Stimulated activated CD8-positive, alpha-beta memory T cell treated with anti-CD3 and anti-CD28 coated beads, Interleukin-12 subunit alpha, Interleukin-12 subunit beta, amount 100 ng/mL, for 4 hours (primary cell): ENCODE measurements around the gene KLF14.
A peak's percentile ranks its signal among the peaks of the same experiment; 100 is the strongest.
"Not testable (repeated sequence)": the region's sequence is repeated elsewhere in the genome, so short reads cannot be mapped to it uniquely, and the experiment has no call there.

ENCODE experiments used
- DNase-seq: peaks from one replicate; pipeline ENCODE4 v3.0.0-alpha.2; 2020; ENCODE audit warnings: low read depth

KLF14 gene

DNA sequence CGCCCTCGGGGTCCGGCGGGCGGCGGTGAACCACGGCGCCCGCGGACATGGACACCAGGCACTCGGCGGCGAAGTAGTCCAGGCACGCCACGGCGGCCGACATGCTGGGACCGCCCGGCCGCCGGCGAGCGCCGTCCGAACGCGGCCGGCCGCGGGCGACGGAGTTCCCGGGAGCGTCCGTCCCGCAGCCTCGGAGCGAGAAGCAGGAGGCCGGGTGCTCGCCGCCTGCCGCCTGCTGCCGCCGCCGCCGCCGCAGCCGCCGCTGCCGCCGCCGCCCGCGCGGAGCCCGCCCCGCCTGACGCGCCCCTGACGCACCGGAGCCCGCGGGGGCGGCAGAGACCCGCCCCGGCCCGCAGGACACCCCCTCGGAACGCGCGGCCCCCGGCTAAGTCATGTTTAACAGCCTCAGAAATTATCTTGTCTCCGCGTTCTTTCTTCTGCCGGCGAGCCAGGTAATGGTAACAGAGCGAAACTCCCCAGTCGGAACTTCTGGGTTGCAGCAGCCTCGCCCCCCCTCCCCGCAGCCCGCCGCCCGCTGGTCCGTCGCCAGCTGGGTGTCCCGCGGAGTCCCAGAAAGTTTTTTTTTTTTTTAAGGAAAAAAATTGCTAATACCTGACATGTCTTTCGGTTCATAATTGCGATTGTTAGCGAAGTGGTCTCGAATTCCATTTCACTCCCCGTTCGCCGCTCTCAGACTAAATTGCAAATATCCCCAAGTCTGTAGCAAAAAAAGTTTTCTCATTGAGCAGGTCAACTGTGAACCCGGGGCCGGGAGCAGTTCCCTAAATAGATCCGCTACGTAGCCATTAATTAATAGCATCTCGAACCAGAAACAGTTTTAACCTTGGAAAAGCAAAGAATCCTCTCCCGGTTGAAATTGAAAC is at the start of gene KLF14:
KLF14 (minus strand) TSS at position 277 of the 884 bp plus-strand sequence; CDS start at position 103, 174 bp downstream.
- DNase-seq: peak; percentile 34

DNA sequence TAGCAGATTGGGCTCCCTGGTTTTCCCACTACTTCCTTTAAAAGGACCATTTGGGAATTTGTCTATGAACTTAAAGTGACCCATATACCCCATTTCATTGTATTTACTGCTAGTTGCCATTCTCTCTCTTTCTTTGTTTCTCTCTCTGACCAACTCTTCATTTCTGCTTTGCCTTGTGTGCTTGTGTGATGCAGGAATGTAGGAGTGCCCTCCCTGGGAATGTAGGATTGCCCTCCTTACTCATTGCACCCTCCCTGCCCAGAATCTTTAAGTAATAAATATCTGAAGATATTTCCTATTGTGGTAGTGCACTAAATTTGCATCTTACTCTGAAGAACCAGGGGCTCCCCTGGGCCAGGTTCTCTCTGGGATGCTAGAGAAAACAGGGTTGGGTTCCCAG is 47.3 kb upstream of the KLF14 start:
- DNase-seq: no peak

- DNase-seq: no peak
Measured at GRCh38 chr7:130777426-130777825, 43.4 kb upstream of the KLF14 start.

DNA sequence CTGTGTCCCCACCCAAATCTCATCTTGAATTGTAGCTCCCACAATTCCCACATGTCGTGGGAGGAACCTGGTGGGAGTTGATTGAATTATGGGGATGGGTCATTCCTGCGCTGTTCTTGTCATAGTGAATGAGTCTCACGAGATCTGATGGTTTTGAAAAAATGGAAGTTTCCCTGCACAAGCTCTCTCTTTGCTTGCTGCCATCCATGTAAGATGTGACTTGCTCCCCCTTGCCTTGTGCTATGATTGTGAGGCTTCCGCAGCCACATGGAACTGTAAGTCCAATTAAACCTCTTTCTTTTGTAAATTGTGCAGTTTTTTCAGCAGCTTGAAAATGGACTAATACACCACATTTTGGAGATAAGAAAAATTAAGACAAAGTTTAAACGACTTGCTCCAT is 38.4 kb upstream of the KLF14 start:
- DNase-seq: not testable (repeated sequence)

DNA sequence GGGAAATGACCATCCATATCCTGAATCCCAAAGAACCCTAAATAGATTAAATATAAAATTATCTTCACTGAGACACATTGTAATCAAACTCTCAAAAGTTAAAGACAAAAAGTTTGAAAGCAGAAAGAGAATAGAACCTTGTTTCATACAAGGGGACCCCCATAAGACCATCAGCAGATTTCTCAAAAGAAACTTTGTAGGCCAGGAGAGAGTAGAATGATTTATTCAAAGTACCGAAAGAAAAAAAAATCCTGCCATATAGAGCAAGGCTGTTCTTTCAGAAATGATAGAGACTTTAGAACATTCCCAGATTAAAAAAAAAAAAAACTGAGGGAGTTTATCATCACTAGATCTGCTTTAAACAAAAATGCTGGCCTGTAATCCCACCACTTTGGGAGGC is 34.8 kb upstream of the KLF14 start:
- DNase-seq: no peak

DNA sequence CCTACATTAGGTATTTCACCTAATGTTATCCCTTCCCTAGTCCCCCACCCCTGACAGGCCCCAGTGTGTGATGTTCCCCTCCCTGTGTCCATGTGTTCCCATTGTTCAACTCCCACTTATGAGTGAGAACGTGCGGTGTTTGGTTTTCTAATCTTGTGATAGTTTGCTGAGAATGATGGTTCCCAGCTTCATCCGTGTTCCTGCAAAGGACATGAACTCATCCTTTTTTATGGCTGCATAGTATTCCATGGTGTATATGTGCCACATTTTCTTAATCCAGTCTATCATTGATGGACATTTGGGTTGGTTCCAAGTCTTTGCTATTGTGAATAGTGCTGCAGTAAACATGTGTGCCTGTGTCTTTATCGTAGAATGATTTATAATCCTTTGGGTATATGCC is 30.6 kb upstream of the KLF14 start:
- DNase-seq: not testable (repeated sequence)

DNA sequence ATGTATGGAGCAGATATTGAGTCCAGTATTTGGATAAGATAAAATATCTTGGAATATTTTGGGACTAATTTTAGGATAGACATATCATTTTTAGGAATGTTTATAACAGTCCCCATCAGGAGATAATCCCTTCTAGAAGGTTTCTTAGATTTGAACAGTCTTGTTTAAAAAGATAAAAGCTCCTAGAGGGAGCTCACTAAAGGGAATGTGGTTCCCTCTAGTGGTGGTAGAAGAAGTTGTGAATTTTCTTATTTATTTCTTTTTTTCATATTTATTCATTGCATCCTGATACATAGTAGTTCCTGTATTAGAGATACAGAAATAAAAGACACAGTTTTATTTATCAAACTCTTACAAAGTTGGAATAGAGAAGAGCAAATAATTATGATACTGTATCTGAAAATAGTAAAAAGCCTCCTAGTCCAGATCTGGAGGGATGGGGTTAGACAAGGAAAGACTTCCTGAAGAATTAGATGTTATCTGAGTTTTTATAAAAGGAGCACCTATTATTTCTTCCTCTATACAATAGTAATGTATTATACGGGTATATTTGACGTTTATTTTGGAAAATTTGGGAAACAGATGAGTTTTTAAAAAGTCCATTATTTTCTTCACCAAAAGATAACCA is 24.5 kb upstream of the KLF14 start:
- DNase-seq: no peak

GRCh38 chr7:130756316-130756715 is 22.3 kb upstream of the KLF14 start:
- DNase-seq: no peak

GRCh38 chr7:130752424-130752823 is 18.4 kb upstream of the KLF14 start:
- no peak for DNase-seq

- DNase-seq: no peak
Measured at GRCh38 chr7:130750755-130751154, 16.7 kb upstream of the KLF14 start.

DNA sequence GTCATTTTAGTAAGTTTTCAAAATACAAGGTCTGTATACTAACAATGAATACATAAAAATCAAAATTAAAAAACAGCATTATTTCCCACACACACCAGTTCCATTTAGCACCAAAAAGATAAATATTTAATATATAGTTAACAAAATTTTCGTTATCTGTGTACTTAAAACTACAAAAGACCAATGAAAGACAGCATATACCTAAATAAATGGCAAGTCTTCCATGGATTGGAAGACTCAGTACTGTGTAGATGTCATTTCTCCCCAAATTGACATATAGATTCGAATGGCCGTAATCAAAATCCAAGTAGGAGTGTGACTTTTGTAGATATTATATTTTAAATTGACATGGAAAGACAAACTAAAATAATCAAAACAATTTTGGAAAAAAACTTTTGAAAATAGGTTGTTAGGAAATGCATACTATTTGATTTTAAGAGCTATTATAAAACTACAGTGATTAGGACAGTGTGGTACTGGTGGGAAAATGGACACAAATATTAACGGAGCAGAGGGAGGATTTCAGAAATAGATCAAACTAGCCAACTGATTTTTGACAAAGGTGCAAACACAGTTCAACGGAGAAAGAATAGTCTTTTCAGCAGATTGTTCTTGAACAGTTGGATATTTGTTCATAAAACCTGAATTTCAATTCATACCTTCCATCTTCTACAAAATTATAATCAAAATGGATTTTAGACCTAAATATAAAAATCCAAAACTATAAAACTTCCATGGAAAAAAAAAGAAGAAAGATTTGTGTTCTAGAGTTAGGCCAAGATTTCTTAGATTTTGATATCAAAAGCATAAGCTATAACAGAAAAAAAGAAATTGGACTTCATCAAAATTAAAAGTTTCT is 14.8 kb upstream of the KLF14 start:
- DNase-seq: no peak

GRCh38 chr7:130741331-130741995 is 7.5 kb upstream of the KLF14 start:
- DNase-seq: no peak

DNA sequence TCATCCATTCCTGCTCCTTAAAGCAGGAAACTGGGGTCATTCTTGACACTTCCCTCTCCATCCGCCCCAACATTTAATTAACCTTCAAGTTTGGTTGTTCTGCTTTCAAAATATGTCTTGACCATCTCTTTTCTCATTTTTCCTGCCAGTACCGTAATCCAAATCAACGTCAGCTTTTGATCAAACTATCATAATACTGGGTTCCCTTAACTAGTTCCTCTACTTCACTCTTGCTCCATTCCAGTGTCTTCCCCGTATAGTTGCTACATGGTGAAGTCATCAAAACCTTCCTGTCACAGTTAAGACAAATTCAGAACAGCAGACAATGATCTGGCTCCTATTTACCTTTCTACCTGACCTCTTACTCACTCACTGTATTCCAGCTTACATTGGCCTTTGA is 6.6 kb upstream of the KLF14 start:
- no peak for DNase-seq

- DNase-seq: no peak
Measured at GRCh38 chr7:130736298-130736900, 2.4 kb upstream of the KLF14 start.

GRCh38 chr7:130734815-130735716 is 1.1 kb upstream of the KLF14 start:
- DNase-seq: no peak

DNA sequence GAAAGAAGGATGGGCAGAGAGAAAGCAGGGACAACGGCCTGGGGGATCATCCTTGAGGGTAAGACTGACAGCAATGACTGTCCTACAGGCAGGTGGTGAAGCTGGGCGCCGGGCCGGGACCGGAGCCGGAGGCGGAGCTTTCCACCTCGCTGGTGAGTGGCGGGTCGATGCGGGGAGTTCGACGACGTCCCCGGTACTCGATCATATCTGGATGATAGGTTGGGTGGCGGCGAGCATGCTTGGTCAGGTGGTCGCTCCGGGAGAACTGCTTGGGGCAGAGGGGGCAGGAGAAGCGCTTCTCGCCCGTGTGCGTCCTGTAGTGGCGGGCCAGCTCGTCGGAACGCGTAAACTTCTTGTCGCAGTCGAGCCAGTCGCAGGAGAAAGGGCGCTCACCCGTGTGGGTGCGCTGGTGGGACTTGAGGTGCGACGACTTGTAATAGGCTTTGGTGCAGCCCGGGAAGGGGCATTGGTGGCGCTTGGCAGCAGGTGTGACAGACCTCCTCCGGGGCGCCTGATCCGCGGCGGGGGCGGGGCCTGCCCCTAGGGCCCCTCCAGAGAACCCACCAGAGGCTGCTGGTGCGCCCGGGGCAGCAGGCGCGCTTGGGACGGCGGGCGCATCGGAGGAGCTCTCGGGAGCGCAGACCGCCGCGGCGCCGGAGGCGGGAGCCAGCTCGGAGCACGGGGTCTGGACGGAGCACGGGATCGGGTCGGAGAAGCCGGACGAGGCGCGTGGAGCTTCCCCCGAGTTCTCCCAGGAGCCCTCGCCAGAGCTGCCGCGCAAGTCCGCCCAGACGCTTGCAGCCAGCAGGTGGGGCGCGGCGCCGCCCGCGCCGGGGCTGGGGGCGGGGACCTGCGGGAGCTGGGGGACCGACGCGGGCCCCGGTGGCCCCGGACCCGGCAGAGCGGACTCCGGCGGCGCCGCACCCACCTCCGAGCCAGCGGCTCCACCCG is 752 bp downstream of the KLF14 start:
- DNase-seq: peak; percentile 5

- no peak for DNase-seq
Measured at GRCh38 chr7:130723784-130724183, 10.2 kb downstream of the KLF14 start.

DNA sequence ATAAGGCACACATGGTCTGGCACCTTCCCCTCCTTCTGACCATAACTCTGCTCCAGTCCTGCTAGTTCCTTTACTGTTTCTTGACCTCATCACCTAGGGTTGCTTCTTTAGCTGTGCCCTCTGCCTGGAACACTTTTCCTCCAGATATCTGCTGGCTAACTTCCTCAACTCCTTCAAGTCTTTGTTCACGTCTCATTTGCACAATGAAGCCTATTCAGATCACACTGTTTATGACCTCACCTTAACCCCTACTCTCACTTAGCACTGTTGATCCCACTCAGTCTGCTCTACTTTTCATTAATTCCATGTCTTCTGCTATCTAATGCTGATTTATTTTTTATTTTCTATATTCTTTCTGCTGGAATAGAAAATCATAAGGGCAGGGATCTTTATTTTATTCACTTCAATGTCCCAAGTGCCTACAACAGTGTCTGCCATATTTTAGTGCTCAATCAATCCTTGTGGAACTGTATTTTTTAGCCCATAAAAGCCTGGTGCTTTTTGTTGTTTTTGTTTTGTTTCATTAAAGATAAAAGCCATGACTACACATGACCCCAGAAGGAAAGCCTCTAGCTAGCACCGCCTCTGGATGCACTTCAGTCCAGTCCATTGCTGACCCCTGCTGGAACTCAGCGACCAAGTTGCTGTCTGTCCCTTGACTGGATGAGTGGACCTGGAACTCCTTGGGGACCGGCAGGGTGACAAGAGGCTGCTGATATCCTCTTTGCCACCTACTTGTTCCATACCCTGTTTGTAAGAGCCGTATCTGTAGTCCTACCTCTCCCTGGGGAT is 12.3 kb downstream of the KLF14 start:
- DNase-seq: no peak

DNA sequence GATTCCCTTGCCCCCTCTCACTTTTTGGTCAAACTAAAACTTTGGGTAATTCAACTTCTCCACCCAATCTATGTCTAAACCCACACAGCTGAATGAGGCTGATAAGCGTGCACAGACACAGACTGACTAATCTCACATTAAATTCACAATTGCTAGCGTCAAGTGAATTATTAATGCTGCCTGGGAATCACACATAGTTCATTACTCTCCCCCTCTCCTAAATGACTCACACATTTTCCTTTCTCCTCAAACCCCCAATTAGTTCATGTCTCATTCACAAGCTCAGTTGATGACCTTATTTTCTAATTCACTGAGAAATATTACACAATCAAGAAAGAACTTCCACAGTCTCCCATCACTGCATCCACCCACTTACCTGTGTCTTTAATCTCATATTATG is 14.5 kb downstream of the KLF14 start:
- no peak for DNase-seq
